Endothelial cell of umbilical vein (primary cell): ENCODE measurements around the gene HDAC8. TPM values are rescaled to one million over a fixed set of nuclear protein-coding genes. Genes with fewer than 3 reads are reported as not detected.

Experiments used
- BruUV-seq: library from RNA; stranded (reverse); fragments of 400-500 nt; replicated peaks from 2 replicates; lab custom pipeline; 2021; lab: Mats Ljungman, UMichigan
- CTCF ChIA-PET: fragments of 300-600, 350-600 bp; sonication (Branson Sonifier 250); formaldehyde crosslinking; loops from one replicate; lab custom pipeline; 2021; ENCODE audit warnings: antibody characterized with exemption, inconsistent platforms; lab: Charles Lee
- POLR2A ChIA-PET: fragments of 300-600, 350-600 bp; sonication (Branson Sonifier 250); formaldehyde crosslinking; loops from one replicate; lab custom pipeline; 2021; ENCODE audit warnings: antibody characterized with exemption, inconsistent platforms; lab: Charles Lee
- DNase-seq: peaks from one replicate; pipeline ENCODE4 v3.0.0-alpha.2; 2011; ENCODE audit warnings: low read depth, low spot score
- FAIRE-seq: peaks from 2 replicates; lab custom pipeline; 2011; peaks lifted over from hg19 to GRCh38; lab: Jason Lieb, UNC
- H2AFZ ChIP-seq: 2 replicates; pipeline ENCODE4 v1.6.0; 2012; ENCODE audit warnings: low read depth, low read length, control low read depth, inconsistent platforms
- H3K27ac ChIP-seq: 2 replicates; pipeline ENCODE4 v1.5.1; 2011; ENCODE audit warnings: low read depth, mild to moderate bottlenecking, control low read depth, low read length, moderate library complexity; ENCODE audit not compliant: insufficient read depth
- H3K27me3 ChIP-seq, 2 experiments: 2 replicates each; pipeline versions ENCODE4 v1.6.0 to v1.6.1; 2011; ENCODE audit warnings: low read length in 2 of 2, mixed read lengths in 1 of 2; ENCODE audit not compliant: control insufficient read depth in 2 of 2, insufficient read depth in 2 of 2
- H3K36me3 ChIP-seq, 2 experiments: 2 replicates in 1 of 2; 3 replicates in 1 of 2; pipeline ENCODE4 v1.5.1; 2011; ENCODE audit warnings: low read length in 2 of 2, mild to moderate bottlenecking in 1 of 2, moderate library complexity in 1 of 2; ENCODE audit not compliant: control insufficient read depth in 2 of 2, insufficient read depth in 2 of 2; ENCODE audit errors: extremely low read depth in 1 of 2
- H3K4me1 ChIP-seq: 3 replicates; pipeline ENCODE4 v1.5.1; 2011; ENCODE audit warnings: mild to moderate bottlenecking, low read length; ENCODE audit not compliant: control insufficient read depth, insufficient read depth; ENCODE audit errors: extremely low read depth
- H3K4me2 ChIP-seq: 2 replicates; pipeline ENCODE4 v1.6.1; 2011; ENCODE audit warnings: low read length, control low read depth, mixed read lengths; ENCODE audit not compliant: insufficient read depth
- H3K4me3 ChIP-seq, 3 experiments: fragments of 200-600 bp in 1 of 3; sonication (generic), shearing (Covaris generic) in 1 of 3; replicated peaks in 1 of 3; 2 replicates each; pipeline ENCODE4 v1.5.1; 2011 to 2016; ENCODE audit warnings: control low read depth in 3 of 3, low read length in 3 of 3, mild to moderate bottlenecking in 2 of 3, inconsistent platforms in 1 of 3, low read depth in 1 of 3, moderate library complexity in 1 of 3; ENCODE audit not compliant: insufficient read depth in 1 of 3
- H3K79me2 ChIP-seq: 2 replicates; pipeline ENCODE4 v1.6.0; 2012; ENCODE audit warnings: low read length, inconsistent platforms; ENCODE audit not compliant: control insufficient read depth, insufficient read depth
- H3K9ac ChIP-seq: replicated peaks from 2 replicates; pipeline ENCODE3; 2011; ENCODE audit warnings: low read length, control low read depth; ENCODE audit not compliant: insufficient read depth; ENCODE audit errors: extremely low read depth
- H3K9me1 ChIP-seq: replicated peaks from 3 replicates; pipeline ENCODE4 v1.6.0; 2011; ENCODE audit warnings: mild to moderate bottlenecking, low read length; ENCODE audit not compliant: control insufficient read depth, insufficient read depth; ENCODE audit errors: extremely low read depth
- H3K9me3 ChIP-seq: replicated peaks from 2 replicates; pipeline ENCODE4 v1.5.1; 2012; ENCODE audit warnings: low read length, inconsistent platforms; ENCODE audit not compliant: control insufficient read depth, insufficient read depth
- H4K20me1 ChIP-seq: replicated peaks from 2 replicates; pipeline ENCODE3; 2011; ENCODE audit warnings: mild to moderate bottlenecking, low read length; ENCODE audit not compliant: control insufficient read depth, insufficient read depth; ENCODE audit errors: extremely low read depth
- GATA2 ChIP-seq: IDR thresholded peaks from 2 replicates; pipeline ENCODE4 v1.7.0; 2011; ENCODE audit warnings: low read depth, mild to moderate bottlenecking, moderate library complexity, mixed read lengths, low read length; ENCODE audit not compliant: insufficient read length, insufficient read depth
- JUN ChIP-seq: IDR thresholded peaks from 2 replicates; pipeline ENCODE4 v1.6.1; 2011; ENCODE audit warnings: borderline replicate concordance, low read depth; ENCODE audit not compliant: insufficient read length, insufficient read depth
- MAX ChIP-seq: IDR thresholded peaks from 2 replicates; pipeline ENCODE4 v1.6.1; 2011; ENCODE audit not compliant: insufficient read depth, insufficient read length
- POLR2A ChIP-seq: IDR thresholded peaks from 2 replicates; pipeline ENCODE4 v1.6.1; 2012; ENCODE audit warnings: low read depth, mild to moderate bottlenecking, control low read depth, low read length
- POLR2AphosphoS5 ChIP-seq: IDR thresholded peaks from 2 replicates; pipeline ENCODE4 v1.6.1; 2012; ENCODE audit warnings: low read depth, mild to moderate bottlenecking, control low read depth, low read length, moderate library complexity; ENCODE audit not compliant: insufficient read depth
- dilution Hi-C: fragments of 300-500 bp; cut with MboI; formaldehyde crosslinking; loops from one replicate; pipeline ENCODE4 v1.15.0; 2019; ENCODE audit warnings: low sequenced_read_pairs; ENCODE audit not compliant: extremely low pct_ligation_motif_present
- intact Hi-C: fragments of 100-400 bp; cut with micrococcal nuclease; formaldehyde crosslinking; loops from one replicate; pipeline ENCODE4 v1.10.0; 2022
- polyA plus RNA-seq, 4 experiments: library from polyadenylated mRNA; depleted of rRNA in 3 of 4; stranded (reverse) in 3 of 4; unstranded in 1 of 4; fragments of >200 nt; gene quantifications; 2 replicates each; pipeline versions ENCODE4 v1.2.1 to v1.2.3, GENCODE V29; 2011 to 2012; ENCODE audit warnings: missing spikeins in 1 of 4
- total RNA-seq: library from RNA; stranded (reverse); gene quantifications from 2 replicates; pipeline ENCODE4 v1.2.3, GENCODE V29; 2021
- TF ChIP-seq, protein P1 (sequence below), 2 donors: IDR thresholded peaks; 1 replicate in 1 of 2; 2 replicates in 1 of 2; pipeline ENCODE4 v1.5.1; 2011; ENCODE audit warnings: low read length in 2 of 2, mild to moderate bottlenecking in 2 of 2, moderate library complexity in 2 of 2, control low read depth in 1 of 2, inconsistent platforms in 1 of 2, low read depth in 1 of 2; ENCODE audit not compliant: insufficient read depth in 1 of 2; ENCODE audit errors: extremely low read depth in 1 of 2

The HDAC8 gene
- total and polyA plus RNA-seq, 2 donors (not counting 3 experiments of a cell fraction or from before 2014, with no cell fraction given): 17.6 to 37.2 TPM

GRCh38 chrX:72545990-72546389 lies 26.7 kb downstream of the HDAC8 start:
- Histone ChIP-seq H3K4me2 (no peak overlapping the region), H3K36me3 (no peaks in the 10 kb centered on the region), H3K27me3 (no peaks in the 10 kb centered on the region), H3K9me3 (no peaks in the 10 kb centered on the region), H3K79me2 (no peaks in the 10 kb centered on the region), H3K9me1 (no peaks in the 10 kb centered on the region), H4K20me1 (no peaks in the 10 kb centered on the region), H3K9ac (no peak overlapping the region), H3K27ac (no peak overlapping the region), H3K4me1 (no peaks in the 10 kb centered on the region), H3K4me3 (no peak overlapping the region), H2AFZ (no peak overlapping the region)
- no peak for TF ChIP-seq POLR2AphosphoS5
- TF ChIP-seq, protein P1, sequence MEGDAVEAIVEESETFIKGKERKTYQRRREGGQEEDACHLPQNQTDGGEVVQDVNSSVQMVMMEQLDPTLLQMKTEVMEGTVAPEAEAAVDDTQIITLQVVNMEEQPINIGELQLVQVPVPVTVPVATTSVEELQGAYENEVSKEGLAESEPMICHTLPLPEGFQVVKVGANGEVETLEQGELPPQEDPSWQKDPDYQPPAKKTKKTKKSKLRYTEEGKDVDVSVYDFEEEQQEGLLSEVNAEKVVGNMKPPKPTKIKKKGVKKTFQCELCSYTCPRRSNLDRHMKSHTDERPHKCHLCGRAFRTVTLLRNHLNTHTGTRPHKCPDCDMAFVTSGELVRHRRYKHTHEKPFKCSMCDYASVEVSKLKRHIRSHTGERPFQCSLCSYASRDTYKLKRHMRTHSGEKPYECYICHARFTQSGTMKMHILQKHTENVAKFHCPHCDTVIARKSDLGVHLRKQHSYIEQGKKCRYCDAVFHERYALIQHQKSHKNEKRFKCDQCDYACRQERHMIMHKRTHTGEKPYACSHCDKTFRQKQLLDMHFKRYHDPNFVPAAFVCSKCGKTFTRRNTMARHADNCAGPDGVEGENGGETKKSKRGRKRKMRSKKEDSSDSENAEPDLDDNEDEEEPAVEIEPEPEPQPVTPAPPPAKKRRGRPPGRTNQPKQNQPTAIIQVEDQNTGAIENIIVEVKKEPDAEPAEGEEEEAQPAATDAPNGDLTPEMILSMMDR (IDR thresholded peaks at IDR 0.05; ENCODE audit: extremely low read depth in 1 of 2, insufficient read depth in 1 of 2, low read depth in 1 of 2, low read length in 2 of 2): peak; percentile 16 to 23
- FAIRE-seq: peak; percentile 92
- intact Hi-C loops: loop anchor here (1.0 kb wide), 1 partner anchor 301 kb away; no protein-coding TSS in a partner anchor
- ChIA-PET POLR2A (no interaction called here), CTCF (interaction anchor here (1.0 to 2.5 kb wide), 6 partner anchors 9 to 303 kb away, joined by 3 to 28 read pairs (median 6); no protein-coding TSS in a partner anchor)
- BruUV-seq: no TSS peak
- peak; percentile 32 for DNase-seq
- dilution Hi-C loops: no loop called here

- H3K4me1 ChIP-seq: no peaks in the 10 kb centered on the region
- H2AFZ ChIP-seq: no peak overlapping the region
- H3K27ac ChIP-seq: no peak overlapping the region
- H3K9me1 ChIP-seq: no peaks in the 10 kb centered on the region
- TF ChIP-seq GATA2: no peak
- TF ChIP-seq MAX: no peak
- no peak for TF ChIP-seq POLR2A
- TF ChIP-seq POLR2AphosphoS5: no peak
- TF ChIP-seq, protein P1 (IDR thresholded peaks at IDR 0.05; ENCODE audit: extremely low read depth in 1 of 2, insufficient read depth in 1 of 2, low read depth in 1 of 2, low read length in 2 of 2): no peak
- no peak for TF ChIP-seq JUN
- dilution Hi-C loops (no loop called here), intact Hi-C loops (loop anchor here (1.0 kb wide), 1 partner anchor 242 kb away; no protein-coding TSS in a partner anchor)
- no peaks in the 10 kb centered on the region for H3K79me2 ChIP-seq
- H3K27me3 ChIP-seq: no peaks in the 10 kb centered on the region
- no peak overlapping the region for H3K9ac ChIP-seq
- ChIA-PET POLR2A (interaction anchor here (0.6 kb wide), 1 partner anchor 266 kb away, joined by 4 read pairs; no protein-coding TSS in a partner anchor), CTCF (interaction anchor here (0.6 to 2.4 kb wide), 19 partner anchors 9 to 541 kb away, joined by 3 to 30 read pairs (median 4); partner anchors contain the start of gene RPS4X)
- no peaks in the 10 kb centered on the region for H3K9me3 ChIP-seq
- no peak overlapping the region for H3K4me2 ChIP-seq
- peak; percentile 30 for DNase-seq
- H3K4me3 ChIP-seq: no peak overlapping the region
- no TSS peak for BruUV-seq
- H3K36me3 ChIP-seq: no peaks in the 10 kb centered on the region
- no peaks in the 10 kb centered on the region for H4K20me1 ChIP-seq
- FAIRE-seq: peak; percentile 87
These were observed 32.3 kb downstream of the HDAC8 start for GRCh38 chrX:72540318-72540717.
